Epithelial cell of esophagus (primary cell): Measurements from ENCODE around the gene THOC3.
A peak's percentile ranks its signal among the peaks of the same experiment; 100 is the strongest.
"Not testable (repeated sequence)": the region's sequence is repeated elsewhere in the genome, so short reads cannot be mapped to it uniquely, and the experiment has no call there.

ENCODE experiments used
- DNase-seq: peaks from one replicate; pipeline ENCODE4 v3.0.0; 2010; ENCODE audit warnings: low read depth
- H3K4me3 ChIP-seq: 2 replicates; pipeline ENCODE4 v1.5.1; 2011; ENCODE audit warnings: mild to moderate bottlenecking, low read length, control low read depth
- TF ChIP-seq, protein P1 (sequence below): IDR thresholded peaks from 2 replicates; pipeline ENCODE4 v1.5.1; 2011; ENCODE audit warnings: low read depth, mild to moderate bottlenecking, low read length, control low read depth, inconsistent platforms; ENCODE audit not compliant: insufficient read depth; ENCODE audit errors: missing control alignments

Gene THOC3

GRCh38 chr5:175948329-175949108 lies 19.6 kb downstream of the THOC3 start:
- DNase-seq: not testable (repeated sequence)

GRCh38 chr5:175943253-175943652 lies 24.9 kb downstream of the THOC3 start:
- not testable (repeated sequence) for DNase-seq, H3K4me3 ChIP-seq

More at GRCh38 chr5:175948329-175949108, 19.6 kb downstream of the THOC3 start:
- not testable (repeated sequence) for H3K4me3 ChIP-seq

GRCh38 chr5:175940632-175941031 lies 27.5 kb downstream of the THOC3 start:
- H3K4me3 ChIP-seq, DNase-seq: not testable (repeated sequence)

- not testable (repeated sequence) for H3K4me3 ChIP-seq, DNase-seq
These were observed 29.6 kb downstream of the THOC3 start for GRCh38 chr5:175938489-175938888.

GRCh38 chr5:175928752-175929151 lies 39.4 kb downstream of the THOC3 start:
- not testable (repeated sequence) for DNase-seq, H3K4me3 ChIP-seq

DNA sequence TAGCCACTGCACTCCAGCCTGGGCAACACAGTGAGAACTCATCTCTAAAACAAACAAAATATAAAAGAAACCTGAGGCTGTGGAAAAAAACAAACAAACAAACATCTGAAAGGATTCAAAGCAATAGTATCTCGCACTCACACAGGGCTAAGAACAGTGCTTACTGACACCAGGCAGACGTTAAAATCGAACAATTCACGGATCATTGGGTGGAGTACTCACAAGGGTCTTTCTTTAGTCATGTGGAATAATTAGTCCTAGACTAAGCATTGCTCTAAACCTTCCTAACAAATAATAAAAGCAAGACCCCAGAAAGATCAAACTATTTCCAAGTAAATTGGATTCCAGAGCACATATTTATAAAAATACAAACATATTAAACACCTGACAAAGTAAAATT lies 43.0 kb downstream of the THOC3 start:
- DNase-seq, H3K4me3 ChIP-seq: not testable (repeated sequence)

DNA sequence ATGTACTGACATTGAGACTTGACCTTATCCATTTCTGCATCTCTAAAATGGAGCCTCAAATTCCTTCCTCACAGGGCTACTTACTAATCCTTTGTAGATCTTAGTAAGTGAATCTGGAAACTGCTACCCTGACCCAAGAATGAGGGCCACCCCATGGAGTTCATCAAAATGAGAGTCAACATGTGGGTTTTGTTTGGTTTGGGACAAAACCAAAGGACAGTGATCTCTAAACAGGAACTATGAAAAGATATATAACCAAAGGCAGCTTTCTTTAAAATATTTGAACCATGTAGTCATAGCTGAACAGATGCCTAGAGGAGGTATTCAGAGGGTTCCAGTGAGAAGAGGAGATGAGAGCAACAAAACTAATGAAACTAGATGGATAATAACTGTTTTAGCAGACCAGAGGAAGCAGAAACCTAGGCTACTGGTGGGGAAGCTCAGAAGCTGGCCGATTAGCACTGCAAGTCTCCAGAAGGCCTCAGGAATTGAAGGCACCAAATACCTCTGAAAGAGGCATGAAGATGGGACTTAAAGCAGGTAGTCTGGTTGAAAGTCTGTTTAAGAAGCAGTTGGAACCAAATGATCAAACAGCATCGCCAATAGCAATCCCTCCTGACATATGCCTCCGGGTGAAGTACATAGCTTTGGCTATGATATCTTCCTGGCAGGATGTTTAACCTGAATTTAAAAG lies 45.8 kb downstream of the THOC3 start:
- no peak overlapping the region for H3K4me3 ChIP-seq
- peak; percentile 26 for DNase-seq
- TF ChIP-seq, protein P1, sequence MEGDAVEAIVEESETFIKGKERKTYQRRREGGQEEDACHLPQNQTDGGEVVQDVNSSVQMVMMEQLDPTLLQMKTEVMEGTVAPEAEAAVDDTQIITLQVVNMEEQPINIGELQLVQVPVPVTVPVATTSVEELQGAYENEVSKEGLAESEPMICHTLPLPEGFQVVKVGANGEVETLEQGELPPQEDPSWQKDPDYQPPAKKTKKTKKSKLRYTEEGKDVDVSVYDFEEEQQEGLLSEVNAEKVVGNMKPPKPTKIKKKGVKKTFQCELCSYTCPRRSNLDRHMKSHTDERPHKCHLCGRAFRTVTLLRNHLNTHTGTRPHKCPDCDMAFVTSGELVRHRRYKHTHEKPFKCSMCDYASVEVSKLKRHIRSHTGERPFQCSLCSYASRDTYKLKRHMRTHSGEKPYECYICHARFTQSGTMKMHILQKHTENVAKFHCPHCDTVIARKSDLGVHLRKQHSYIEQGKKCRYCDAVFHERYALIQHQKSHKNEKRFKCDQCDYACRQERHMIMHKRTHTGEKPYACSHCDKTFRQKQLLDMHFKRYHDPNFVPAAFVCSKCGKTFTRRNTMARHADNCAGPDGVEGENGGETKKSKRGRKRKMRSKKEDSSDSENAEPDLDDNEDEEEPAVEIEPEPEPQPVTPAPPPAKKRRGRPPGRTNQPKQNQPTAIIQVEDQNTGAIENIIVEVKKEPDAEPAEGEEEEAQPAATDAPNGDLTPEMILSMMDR: no peak

GRCh38 chr5:175921061-175921730 lies 46.9 kb downstream of the THOC3 start:
- no peak for DNase-seq
- TF ChIP-seq, protein P1: no peak
- H3K4me3 ChIP-seq: no peak overlapping the region

GRCh38 chr5:175920231-175920811 lies 47.8 kb downstream of the THOC3 start:
- peak; percentile 78 for DNase-seq
- no peak overlapping the region for H3K4me3 ChIP-seq

DNA sequence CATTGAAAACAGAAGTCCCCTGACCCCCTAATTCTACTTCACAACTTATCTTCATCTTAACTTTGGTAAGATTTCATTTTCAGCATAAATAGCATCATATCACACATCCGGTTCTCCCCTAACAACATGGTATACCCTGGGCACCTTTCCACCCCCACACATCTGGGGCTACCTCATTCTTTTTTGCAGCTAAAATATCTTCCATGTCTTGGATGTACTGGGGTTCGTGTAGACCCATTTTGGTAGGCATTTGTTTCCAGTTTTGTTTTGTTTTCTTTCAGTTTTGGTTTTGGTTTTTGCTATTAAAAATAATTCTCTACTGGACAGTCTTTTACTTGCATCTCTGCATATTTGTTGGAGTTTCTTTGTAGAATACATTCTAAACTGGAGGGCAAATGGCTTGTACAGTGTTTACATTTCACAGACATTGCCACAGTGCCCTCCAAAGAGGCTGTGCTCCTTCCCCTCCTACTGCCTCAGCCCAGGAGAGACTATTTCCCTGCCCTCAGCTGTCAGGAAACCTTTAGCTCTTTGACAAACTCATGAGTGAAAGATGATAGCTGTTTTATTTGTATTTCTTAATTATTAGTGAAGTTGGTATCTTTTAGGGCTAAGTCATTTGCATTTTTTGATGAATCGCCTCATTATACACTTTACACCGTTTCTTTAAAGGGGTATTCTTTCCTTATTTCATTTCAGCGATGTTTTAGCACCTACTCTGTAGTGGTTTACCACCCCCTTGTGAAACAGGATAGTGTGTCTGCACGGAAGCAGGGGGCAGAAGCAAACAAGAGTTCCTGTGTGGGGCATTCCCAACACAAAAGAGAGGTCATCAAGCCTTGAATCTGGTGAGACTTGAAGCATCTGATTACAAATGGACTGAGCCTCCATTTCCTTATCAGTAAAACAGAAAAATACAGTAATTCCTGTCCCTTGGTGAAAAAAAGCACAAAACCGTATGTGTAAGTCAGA lies 52.8 kb downstream of the THOC3 start:
- H3K4me3 ChIP-seq, DNase-seq: not testable (repeated sequence)

More at GRCh38 chr5:175920231-175920811, 47.8 kb downstream of the THOC3 start:
- TF ChIP-seq, protein P1: no peak

GRCh38 chr5:175913835-175914672 lies 54.1 kb downstream of the THOC3 start:
- H3K4me3 ChIP-seq, DNase-seq: not testable (repeated sequence)

GRCh38 chr5:175910072-175910471 lies 58.0 kb downstream of the THOC3 start:
- H3K4me3 ChIP-seq, DNase-seq: not testable (repeated sequence)
